CD14-positive monocyte (primary cell): ENCODE data around the gene INPP5A. TPM values are rescaled to one million over a fixed set of nuclear protein-coding genes. Genes with fewer than 3 reads are reported as not detected.

ENCODE experiments used
- DNase-seq, 3 donors: peaks; one replicate each; pipeline ENCODE4 v3.0.0-alpha.2; 2011 to 2022
- H2AFZ ChIP-seq: 2 replicates; pipeline ENCODE4 v1.6.0; 2012; ENCODE audit warnings: mild to moderate bottlenecking, low read depth, low read length, inconsistent platforms; ENCODE audit not compliant: insufficient read depth, poor library complexity, severe bottlenecking
- H3K27ac ChIP-seq, 2 donors: 1 replicate in 1 of 2; 2 replicates in 1 of 2; pipeline ENCODE4 v1.5.1; 2012 to 2013; ENCODE audit warnings: low read length in 2 of 2, control low read depth in 1 of 2, inconsistent platforms in 1 of 2, low read depth in 1 of 2, mild to moderate bottlenecking in 1 of 2
- H3K27me3 ChIP-seq, 2 donors: one replicate each; pipeline versions ENCODE4 v1.6.0 to v1.6.1; 2011 to 2013; ENCODE audit warnings: low read length in 2 of 2; ENCODE audit not compliant: control insufficient read depth in 2 of 2, insufficient read depth in 2 of 2
- H3K36me3 ChIP-seq, 2 donors: replicated peaks in 1 of 2; 1 replicate in 1 of 2; 2 replicates in 1 of 2; pipeline versions ENCODE4 v1.5.1 to v1.6.1; 2012 to 2013; ENCODE audit warnings: low read length in 2 of 2, control low read depth in 1 of 2, inconsistent platforms in 1 of 2, mild to moderate bottlenecking in 1 of 2; ENCODE audit not compliant: insufficient read depth in 2 of 2, control insufficient read depth in 1 of 2
- H3K4me1 ChIP-seq, 2 donors: 1 replicate in 1 of 2; 2 replicates in 1 of 2; pipeline versions ENCODE4 v1.5.1 to v1.6.1; 2012 to 2013; ENCODE audit warnings: low read length in 2 of 2, control low read depth in 1 of 2, inconsistent platforms in 1 of 2, mild to moderate bottlenecking in 1 of 2, moderate library complexity in 1 of 2; ENCODE audit not compliant: insufficient read depth in 2 of 2, control insufficient read depth in 1 of 2
- H3K4me2 ChIP-seq: replicated peaks from 2 replicates; pipeline ENCODE3; 2012; ENCODE audit warnings: low read length, moderate library complexity, mild to moderate bottlenecking; ENCODE audit not compliant: poor library complexity, severe bottlenecking; ENCODE audit errors: extremely low read depth
- H3K4me3 ChIP-seq, 3 experiments: fragments of 200-600 bp in 1 of 3; sonication (generic) in 1 of 3; replicated peaks in 1 of 3; 1 replicate in 2 of 3; 2 replicates in 1 of 3; pipeline ENCODE4 v1.5.1; 2011 to 2013; ENCODE audit warnings: low read length in 3 of 3, mild to moderate bottlenecking in 3 of 3, control low read depth in 2 of 3, low read depth in 2 of 3, inconsistent platforms in 1 of 3, moderate library complexity in 1 of 3
- H3K79me2 ChIP-seq: 2 replicates; pipeline ENCODE4 v1.6.0; 2012; ENCODE audit warnings: mild to moderate bottlenecking, control low read depth, inconsistent platforms, low read length, moderate library complexity; ENCODE audit not compliant: insufficient read depth
- H3K9ac ChIP-seq: 2 replicates; pipeline ENCODE4 v1.6.0; 2017; ENCODE audit warnings: low read length, mild to moderate bottlenecking; ENCODE audit not compliant: insufficient read depth, poor library complexity, severe bottlenecking
- H3K9me3 ChIP-seq, 2 donors: replicated peaks in 1 of 2; 1 replicate in 1 of 2; 2 replicates in 1 of 2; pipeline versions ENCODE4 v1.5.1 to v1.6.1; 2012 to 2013; ENCODE audit warnings: low read length in 2 of 2, control low read depth in 1 of 2; ENCODE audit not compliant: control insufficient read depth in 1 of 2, insufficient read depth in 1 of 2
- H4K20me1 ChIP-seq: 2 replicates; pipeline ENCODE4 v1.6.0; 2012; ENCODE audit warnings: mild to moderate bottlenecking, low read length, control low read depth, moderate library complexity; ENCODE audit not compliant: insufficient read depth
- H3K27ac Mint-ChIP-seq, 7 donors: one replicate each; pipeline ENCODE4 v1.8.0; 2020; ENCODE audit warnings: mild to moderate bottlenecking in 7 of 7, mixed read lengths in 7 of 7, moderate library complexity in 6 of 7, inconsistent platforms in 2 of 7
- H3K27me3 Mint-ChIP-seq, 3 donors: one replicate each; pipeline ENCODE4 v1.8.0; 2021 to 2022; ENCODE audit warnings: low read depth in 3 of 3, mild to moderate bottlenecking in 3 of 3, mixed read lengths in 3 of 3, moderate library complexity in 3 of 3, inconsistent platforms in 1 of 3
- H3K36me3 Mint-ChIP-seq, 2 donors: one replicate each; pipeline ENCODE4 v1.8.0; 2020; ENCODE audit warnings: mixed read lengths in 2 of 2, inconsistent platforms in 1 of 2, mild to moderate bottlenecking in 1 of 2
- H3K4me1 Mint-ChIP-seq: one replicate; pipeline ENCODE4 v1.8.0; 2020; ENCODE audit warnings: mild to moderate bottlenecking, mixed read lengths
- H3K4me3 Mint-ChIP-seq, 2 donors: one replicate each; pipeline ENCODE4 v1.8.0; 2020; ENCODE audit warnings: mild to moderate bottlenecking in 2 of 2, mixed read lengths in 2 of 2, moderate library complexity in 1 of 2
- H3K9me3 Mint-ChIP-seq, 7 donors: one replicate each; pipeline ENCODE4 v1.8.0; 2020 to 2022; ENCODE audit warnings: mixed read lengths in 7 of 7, mild to moderate bottlenecking in 6 of 7, moderate library complexity in 6 of 7, inconsistent platforms in 2 of 7
- CTCF ChIP-seq: fragments of 200-600 bp; IDR thresholded peaks from one replicate; pipeline ENCODE4 v1.8.0; 2022; ENCODE audit warnings: antibody characterized with exemption, mild to moderate bottlenecking
- WGBS: methylation state at CpG from one replicate; pipeline ENCODE4 v1.1.5; 2013; ENCODE audit warnings: missing lambda C conversion rate; ENCODE audit not compliant: insufficient coverage; 5-methylcytosine and 5-hydroxymethylcytosine counted together
- intact Hi-C, 2 donors: fragments of 100-400 bp; cut with micrococcal nuclease; formaldehyde crosslinking; loops; one replicate each; pipeline versions ENCODE4 v1.15.0 to v1.15.1; 2023
- polyA plus RNA-seq, 3 donors: library from polyadenylated mRNA; depleted of rRNA in 1 of 3; unstranded in 2 of 3; stranded (reverse) in 1 of 3; fragments of 300-500 nt in 2 of 3; fragments of >200 nt in 1 of 3; fragmentation: Illumina TruSeq in 2 of 3; gene quantifications; 1 replicate in 2 of 3; 2 replicates in 1 of 3; pipeline ENCODE4 v1.2.3, GENCODE V29; 2012 to 2021

Gene INPP5A
- polyA plus RNA-seq, 3 donors: 0.87 to 17.2 (median 2.9) TPM

GRCh38 chr10:132626761-132627665 lies 89.4 kb downstream of the INPP5A start:
- Histone ChIP-seq H3K79me2 (peaks cover 44% of the 10 kb centered on the region), H3K27me3 (no peaks in the 10 kb centered on the region), H3K27ac (no peak overlapping the region), H3K4me1 (peaks cover 22 to 31% of the 10 kb centered on the region in 2 donors), H3K9me3 (peaks cover 0 to 2% of the 10 kb centered on the region in 2 donors), H3K4me2 (no peak overlapping the region), H3K36me3 (no peaks in the 10 kb centered on the region), H3K4me3 (no peak overlapping the region), H2AFZ (no peak overlapping the region), H3K9ac (no peak overlapping the region), H4K20me1 (peaks cover 75% of the 10 kb centered on the region)
- no peak overlapping the region for H3K4me3 Mint-ChIP-seq
- H3K4me1 Mint-ChIP-seq: peaks cover 38% of the 10 kb centered on the region
- H3K36me3 Mint-ChIP-seq: peaks cover 10 to 11% of the 10 kb centered on the region in 2 donors
- H3K27me3 Mint-ChIP-seq: no peaks in the 10 kb centered on the region
- DNase-seq: no peak
- 94% methylated on average over 34 of the region's 36 CpGs for whole genome bisulfite sequencing
- peaks cover 0 to 2% (median 0%) of the 10 kb centered on the region in 7 donors for H3K9me3 Mint-ChIP-seq
- peak overlapping the region in 3 of 7 donors; percentile 32 to 82 (median 47) for H3K27ac Mint-ChIP-seq
- TF ChIP-seq CTCF: no peak
- intact Hi-C loops: no loop called here

- H3K36me3 Mint-ChIP-seq: peaks cover 10 to 14% of the 10 kb centered on the region in 2 donors
- peaks cover 0 to 3% (median 0%) of the 10 kb centered on the region in 7 donors for H3K9me3 Mint-ChIP-seq
- peaks cover 46% of the 10 kb centered on the region for H3K79me2 ChIP-seq
- peaks cover 82% of the 10 kb centered on the region for H4K20me1 ChIP-seq
- no peaks in the 10 kb centered on the region for H3K27me3 Mint-ChIP-seq
- no peaks in the 10 kb centered on the region for H3K9me3 ChIP-seq
- no peak overlapping the region for H3K4me3 Mint-ChIP-seq
- peaks cover 38% of the 10 kb centered on the region for H3K4me1 Mint-ChIP-seq
- H3K27ac ChIP-seq: no peak overlapping the region
- H3K27ac Mint-ChIP-seq: peak overlapping the region in 5 of 7 donors; percentile 47 to 82 (median 61)
- no peaks in the 10 kb centered on the region for H3K27me3 ChIP-seq
- H3K9ac ChIP-seq: no peak overlapping the region
- DNase-seq: peak; percentile 37 to 63 (median 49)
- H3K36me3 ChIP-seq: no peaks in the 10 kb centered on the region
- H2AFZ ChIP-seq: no peak overlapping the region
- TF ChIP-seq CTCF: no peak
- 59% methylated on average over 23 of the region's 32 CpGs for WGBS
- intact Hi-C loops: no loop called here
- peak overlapping the region; percentile 6 for H3K4me2 ChIP-seq
- H3K4me3 ChIP-seq: no peak overlapping the region
- H3K4me1 ChIP-seq: peaks cover 22 to 31% of the 10 kb centered on the region in 2 donors
Observed at GRCh38 chr10:132627666-132628531, 90.3 kb downstream of the INPP5A start.
